Activated CD4-positive, alpha-beta T cell treated with anti-CD3 and anti-CD28 coated beads, Interleukin-2, Interleukin-6, amounts not matched to agents 100 ng/mL and 50 ng/mL, durations not matched to agents 16 hours and 8 hours (primary cell): ENCODE data around the gene PRELP.
"Not testable (repeated sequence)": the region's sequence is repeated elsewhere in the genome, so short reads cannot be mapped to it uniquely, and the experiment has no call there.

Experiments used
- DNase-seq: peaks from one replicate; pipeline ENCODE4 v3.0.0-alpha.2; 2020

The PRELP gene

GRCh38 chr1:203509135-203509534 is 33.5 kb downstream of the PRELP start:
- DNase-seq, result no peak

GRCh38 chr1:203511513-203511912 is 35.9 kb downstream of the PRELP start:
- no peak for DNase-seq

GRCh38 chr1:203511930-203512329 is 36.3 kb downstream of the PRELP start:
- DNase-seq, result no peak

GRCh38 chr1:203512517-203512847 is 36.9 kb downstream of the PRELP start:
- DNase-seq, result no peak

GRCh38 chr1:203512848-203513584 is 37.4 kb downstream of the PRELP start:
- DNase-seq, result peak; percentile 56

- no peak for DNase-seq
Observed at GRCh38 chr1:203513585-203514031, 38.0 kb downstream of the PRELP start.

GRCh38 chr1:203516184-203516583 is 40.6 kb downstream of the PRELP start:
- DNase-seq, result no peak

GRCh38 chr1:203516906-203517305 is 41.3 kb downstream of the PRELP start:
- no peak for DNase-seq

GRCh38 chr1:203517426-203518110 is 42.0 kb downstream of the PRELP start:
- DNase-seq, result no peak

GRCh38 chr1:203518139-203518538 is 42.5 kb downstream of the PRELP start:
- DNase-seq, result not testable (repeated sequence)

- DNase-seq, result no peak
Observed at GRCh38 chr1:203518541-203518940, 42.9 kb downstream of the PRELP start.

GRCh38 chr1:203519053-203519840 is 43.6 kb downstream of the PRELP start:
- DNase-seq, result no peak

- no peak for DNase-seq
Observed at GRCh38 chr1:203519896-203520295, 44.3 kb downstream of the PRELP start.

GRCh38 chr1:203520315-203520714 is 44.7 kb downstream of the PRELP start:
- DNase-seq, result no peak

GRCh38 chr1:203521074-203521794 is 45.6 kb downstream of the PRELP start:
- no peak for DNase-seq

- DNase-seq, result no peak
Observed at GRCh38 chr1:203521812-203522211, 46.2 kb downstream of the PRELP start.

- no peak for DNase-seq
Observed at GRCh38 chr1:203522237-203522636, 46.6 kb downstream of the PRELP start.

GRCh38 chr1:203523667-203524066 is 48.1 kb downstream of the PRELP start:
- no peak for DNase-seq

- no peak for DNase-seq
Observed at GRCh38 chr1:203524152-203524551, 48.5 kb downstream of the PRELP start.

- DNase-seq, result no peak
Observed at GRCh38 chr1:203524824-203525223, 49.2 kb downstream of the PRELP start.

- no peak for DNase-seq
Observed at GRCh38 chr1:203525685-203526084, 50.1 kb downstream of the PRELP start.

- DNase-seq, result no peak
Observed at GRCh38 chr1:203526130-203526529, 50.5 kb downstream of the PRELP start.

GRCh38 chr1:203526572-203526971 is 51.0 kb downstream of the PRELP start:
- no peak for DNase-seq
